MM.1S (cell line): ENCODE results near the gene QSER1.

Experiments used
- CTCF ChIP-seq: fragments of 300-600 bp; sonication (generic); IDR thresholded peaks from 2 replicates; pipeline ENCODE4 v1.5.1; 2016; ENCODE audit warnings: antibody characterized with exemption, low read length, mixed read lengths
- EZH2 ChIP-seq: fragments of 300-600 bp; sonication (generic); optimal IDR thresholded peaks from 2 replicates; pipeline ENCODE3; 2017; ENCODE audit warnings: low read depth, mild to moderate bottlenecking, antibody characterized with exemption, low read length, mixed read lengths
- EZH2phosphoT487 ChIP-seq: fragments of 300-600 bp; sonication (generic); IDR thresholded peaks from 2 replicates; pipeline ENCODE4 v1.6.1; 2018; ENCODE audit warnings: antibody characterized with exemption, low read length

GRCh38 chr11:32891657-32892354 is 805 bp upstream of the QSER1 start:
- TF ChIP-seq CTCF, result no peak
- no peak for TF ChIP-seq EZH2phosphoT487
- no peak for TF ChIP-seq EZH2
